ENCODE measurements around the gene JAK3. TPM values are rescaled to one million over a fixed set of nuclear protein-coding genes. Genes with fewer than 3 reads are reported as not detected.
A peak's percentile ranks its signal among the peaks of the same experiment; 100 is the strongest.

JAK3 gene
- total and polyA plus RNA-seq, 2 of the 13 experiments (the other 11 are each of a cell fraction or from before 2014, with no cell fraction given), result 3.4 to 18.6 TPM

DNA sequence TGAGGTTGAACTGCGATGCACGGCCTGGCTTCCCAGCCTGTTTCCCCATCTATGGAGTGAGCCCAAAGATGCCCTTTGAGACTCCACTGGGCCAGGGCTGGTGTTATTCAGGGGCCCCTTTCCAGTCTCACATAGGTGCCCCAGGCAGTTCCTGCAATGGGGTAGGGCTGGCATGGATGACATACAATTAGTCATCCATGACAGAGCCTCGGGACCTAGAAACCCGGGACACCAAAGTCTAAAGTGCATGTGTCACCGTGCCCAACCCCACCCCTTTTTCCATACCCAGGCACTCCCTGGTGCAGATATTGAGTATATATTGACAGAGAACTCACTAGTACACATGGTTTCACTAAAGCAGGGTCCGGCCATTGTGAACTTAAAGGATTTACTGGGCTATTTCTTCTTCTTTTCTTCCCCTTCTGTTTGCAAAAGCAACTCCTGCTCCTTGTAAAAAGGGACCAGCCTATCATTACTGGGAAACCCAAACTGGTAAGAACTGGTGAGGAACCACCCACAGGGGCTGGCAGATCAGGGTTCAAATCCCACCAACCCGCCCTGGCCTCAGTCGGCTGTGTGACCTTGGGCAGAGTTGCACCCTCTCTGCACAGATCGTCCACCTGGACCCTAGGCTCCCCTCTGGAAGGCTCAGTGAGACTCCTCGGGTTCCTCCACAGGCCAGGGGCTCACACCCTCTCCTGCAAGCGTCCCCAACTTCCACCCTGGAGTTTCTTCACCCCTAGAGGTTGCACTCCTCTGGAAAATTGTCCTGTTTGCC lies 50.2 kb downstream of the JAK3 start (continued):
- TF ChIP-seq HNF1A (IDR thresholded peaks at IDR 0.05; ENCODE audit: low read depth) (no peak), HNF1A (CRISPR knock-in tag; IDR thresholded peaks at IDR 0.05; ENCODE audit: borderline replicate concordance) (peak; percentile 40; the same call in 1 of the 2 replicates), SP5 (CRISPR knock-in tag; IDR thresholded peaks at IDR 0.05; ENCODE audit: borderline replicate concordance, low read depth) (peak; percentile 89), SETDB1 (CRISPR knock-in tag; IDR thresholded peaks at IDR 0.05; ENCODE audit: borderline replicate concordance) (no peak), IRF2 (CRISPR knock-in tag; IDR thresholded peaks at IDR 0.05) (0 out of 2 replicates have a peak, but pooled peaks have one; percentile 37), ZNF468 (CRISPR knock-in tag; IDR thresholded peaks at IDR 0.05) (no peak), ELK4 (CRISPR knock-in tag; IDR thresholded peaks at IDR 0.05; ENCODE audit: borderline replicate concordance) (no peak), ZNF121 (CRISPR knock-in tag; IDR thresholded peaks at IDR 0.05) (no peak), ZNF660 (CRISPR knock-in tag; IDR thresholded peaks at IDR 0.05; ENCODE audit: borderline replicate concordance, low read depth) (no peak), MIXL1 (CRISPR knock-in tag; IDR thresholded peaks at IDR 0.05) (0 out of 2 replicates have a peak, but pooled peaks have one; percentile 7), ZNF746 (CRISPR knock-in tag; IDR thresholded peaks at IDR 0.05) (0 out of 2 replicates have a peak, but pooled peaks have one; percentile 23), FOSL1 (CRISPR knock-in tag; IDR thresholded peaks at IDR 0.05; ENCODE audit: borderline replicate concordance) (peak; percentile 69; the same call in 1 of the 2 replicates), CCDC6 (CRISPR knock-in tag; IDR thresholded peaks at IDR 0.05) (no peak), ZNF292 (CRISPR knock-in tag; IDR thresholded peaks at IDR 0.05; ENCODE audit: borderline replicate concordance, low read depth) (no peak), ETV5 (CRISPR knock-in tag; IDR thresholded peaks at IDR 0.05; ENCODE audit: borderline replicate concordance) (peak; percentile 31; the same call in 1 of the 2 replicates), SOX13 (IDR thresholded peaks at IDR 0.05) (no peak; the same call in 1 of the 2 replicates), SOX13 (CRISPR knock-in tag; conservative IDR thresholded peaks at IDR 0.05 in 1 of 2, IDR thresholded peaks at IDR 0.05 in 1 of 2) (peak in 1 of 2 experiments; percentile 51; a peak in 2 of 4 replicates), TMF1 (CRISPR knock-in tag; IDR thresholded peaks at IDR 0.05; ENCODE audit: low read depth) (no peak), HOXA3 (CRISPR knock-in tag; IDR thresholded peaks at IDR 0.05) (peak; percentile 53; the same call in 1 of the 2 replicates), ZC3H13 (CRISPR knock-in tag; IDR thresholded peaks at IDR 0.05) (no peak), REL (CRISPR knock-in tag; conservative IDR thresholded peaks at IDR 0.05) (no peak)
- TF ChIP-seq, protein P1, sequence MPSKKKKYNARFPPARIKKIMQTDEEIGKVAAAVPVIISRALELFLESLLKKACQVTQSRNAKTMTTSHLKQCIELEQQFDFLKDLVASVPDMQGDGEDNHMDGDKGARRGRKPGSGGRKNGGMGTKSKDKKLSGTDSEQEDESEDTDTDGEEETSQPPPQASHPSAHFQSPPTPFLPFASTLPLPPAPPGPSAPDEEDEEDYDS (CRISPR knock-in tag; IDR thresholded peaks at IDR 0.05), result peak; percentile 25; the same call in 1 of the 2 replicates
- TF ChIP-seq, protein P2, sequence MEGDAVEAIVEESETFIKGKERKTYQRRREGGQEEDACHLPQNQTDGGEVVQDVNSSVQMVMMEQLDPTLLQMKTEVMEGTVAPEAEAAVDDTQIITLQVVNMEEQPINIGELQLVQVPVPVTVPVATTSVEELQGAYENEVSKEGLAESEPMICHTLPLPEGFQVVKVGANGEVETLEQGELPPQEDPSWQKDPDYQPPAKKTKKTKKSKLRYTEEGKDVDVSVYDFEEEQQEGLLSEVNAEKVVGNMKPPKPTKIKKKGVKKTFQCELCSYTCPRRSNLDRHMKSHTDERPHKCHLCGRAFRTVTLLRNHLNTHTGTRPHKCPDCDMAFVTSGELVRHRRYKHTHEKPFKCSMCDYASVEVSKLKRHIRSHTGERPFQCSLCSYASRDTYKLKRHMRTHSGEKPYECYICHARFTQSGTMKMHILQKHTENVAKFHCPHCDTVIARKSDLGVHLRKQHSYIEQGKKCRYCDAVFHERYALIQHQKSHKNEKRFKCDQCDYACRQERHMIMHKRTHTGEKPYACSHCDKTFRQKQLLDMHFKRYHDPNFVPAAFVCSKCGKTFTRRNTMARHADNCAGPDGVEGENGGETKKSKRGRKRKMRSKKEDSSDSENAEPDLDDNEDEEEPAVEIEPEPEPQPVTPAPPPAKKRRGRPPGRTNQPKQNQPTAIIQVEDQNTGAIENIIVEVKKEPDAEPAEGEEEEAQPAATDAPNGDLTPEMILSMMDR (CRISPR knock-in tag; IDR thresholded peaks at IDR 0.05), result no peak
